Measurements from ENCODE around the gene RSRP1.
"Not testable (repeated sequence)": the region's sequence is repeated elsewhere in the genome, so short reads cannot be mapped to it uniquely, and the experiment has no call there.

Gene RSRP1

GRCh38 chr1:25257196-25257595 is 9.9 kb upstream of the RSRP1 start:
- no peak for DNase-seq (ENCODE audit: low spot score)

- no peak for DNase-seq (ENCODE audit: low spot score)
Observed at GRCh38 chr1:25256578-25256965, 9.3 kb upstream of the RSRP1 start.

GRCh38 chr1:25255706-25256577 is 8.7 kb upstream of the RSRP1 start:
- no peak for DNase-seq (ENCODE audit: low spot score)

GRCh38 chr1:25253911-25254310 is 6.7 kb upstream of the RSRP1 start:
- no peak for DNase-seq (ENCODE audit: low spot score)

GRCh38 chr1:25247829-25248754 is 838 bp upstream of the RSRP1 start:
- DNase-seq (ENCODE audit: low spot score): no peak

GRCh38 chr1:25246600-25247023 is 642 bp downstream of the RSRP1 start:
- peak; percentile 43 for DNase-seq (ENCODE audit: low spot score)

GRCh38 chr1:25245809-25246599 is 1.2 kb downstream of the RSRP1 start:
- DNase-seq (ENCODE audit: low spot score): no peak

GRCh38 chr1:25245393-25245792 is 1.9 kb downstream of the RSRP1 start:
- DNase-seq (ENCODE audit: low spot score): no peak

GRCh38 chr1:25243907-25244306 is 3.3 kb downstream of the RSRP1 start:
- DNase-seq (ENCODE audit: low spot score): no peak

GRCh38 chr1:25239681-25240541 is 7.3 kb downstream of the RSRP1 start:
- DNase-seq (ENCODE audit: low spot score): peak; percentile 84

GRCh38 chr1:25238046-25238445 is 9.2 kb downstream of the RSRP1 start:
- DNase-seq (ENCODE audit: low spot score): no peak

- DNase-seq (ENCODE audit: low spot score): not testable (repeated sequence)
Observed at GRCh38 chr1:25236261-25236660, 11.0 kb downstream of the RSRP1 start.

GRCh38 chr1:25235411-25235810 is 11.8 kb downstream of the RSRP1 start:
- not testable (repeated sequence) for DNase-seq (ENCODE audit: low spot score)

GRCh38 chr1:25232866-25233784 is 14.1 kb downstream of the RSRP1 start:
- peak; percentile 59 for DNase-seq (ENCODE audit: low spot score)

GRCh38 chr1:25232027-25232865 is 15.0 kb downstream of the RSRP1 start, which contains the start of gene SYF2:
SYF2 (minus strand) TSS chr1:25232502; CDS start chr1:25232467, 35 bp downstream.
- DNase-seq (ENCODE audit: low spot score): peak; percentile 91

- no peak for DNase-seq (ENCODE audit: low spot score)
Observed at GRCh38 chr1:25223471-25223870, 23.8 kb downstream of the RSRP1 start.

- DNase-seq (ENCODE audit: low spot score): no peak
Observed at GRCh38 chr1:25222606-25223005, 24.6 kb downstream of the RSRP1 start.

GRCh38 chr1:25220666-25221065 is 26.6 kb downstream of the RSRP1 start:
- DNase-seq (ENCODE audit: low spot score): no peak

All from D341Med (cell line).